Mesothelial cell of epicardium (in vitro differentiated cells): ENCODE data around the gene GNA12. TPM values are rescaled to one million over a fixed set of nuclear protein-coding genes. Genes with fewer than 3 reads are reported as not detected.

Source experiments
- DNase-seq, 2 experiments: peaks; one replicate each; pipeline ENCODE4 v3.0.0; 2021; ENCODE audit warnings: low spot score in 2 of 2; ENCODE audit not compliant: unreplicated experiment in 2 of 2
- H3K27ac Mint-ChIP-seq: 2 replicates; pipeline ENCODE4 v1.8.0; 2021; ENCODE audit warnings: mixed read lengths
- H3K27me3 Mint-ChIP-seq: 2 replicates; pipeline ENCODE4 v1.8.0; 2021; ENCODE audit warnings: low read depth, mixed read lengths
- H3K36me3 Mint-ChIP-seq: 2 replicates; pipeline ENCODE4 v1.8.0; 2021; ENCODE audit warnings: mixed read lengths
- H3K4me1 Mint-ChIP-seq: 2 replicates; pipeline ENCODE4 v1.8.0; 2021; ENCODE audit warnings: mixed read lengths
- H3K4me3 Mint-ChIP-seq: 2 replicates; pipeline ENCODE4 v1.8.0; 2021; ENCODE audit warnings: mild to moderate bottlenecking, moderate library complexity, mixed read lengths
- H3K9me3 Mint-ChIP-seq: 2 replicates; pipeline ENCODE4 v1.8.0; 2021; ENCODE audit warnings: mixed read lengths
- CTCF ChIP-seq: fragments of 200-600 bp; sonication (generic); IDR thresholded peaks from one replicate; pipeline ENCODE4 v1.5.0; 2021; ENCODE audit warnings: antibody characterized with exemption; ENCODE audit not compliant: unreplicated experiment
- total RNA-seq: library from RNA; stranded (reverse); gene quantifications from 3 replicates; pipeline ENCODE4 v1.2.1, GENCODE V29; 2021

The GNA12 gene
- total RNA-seq, 1 donor from 2014 or later = 57.1 TPM

DNA sequence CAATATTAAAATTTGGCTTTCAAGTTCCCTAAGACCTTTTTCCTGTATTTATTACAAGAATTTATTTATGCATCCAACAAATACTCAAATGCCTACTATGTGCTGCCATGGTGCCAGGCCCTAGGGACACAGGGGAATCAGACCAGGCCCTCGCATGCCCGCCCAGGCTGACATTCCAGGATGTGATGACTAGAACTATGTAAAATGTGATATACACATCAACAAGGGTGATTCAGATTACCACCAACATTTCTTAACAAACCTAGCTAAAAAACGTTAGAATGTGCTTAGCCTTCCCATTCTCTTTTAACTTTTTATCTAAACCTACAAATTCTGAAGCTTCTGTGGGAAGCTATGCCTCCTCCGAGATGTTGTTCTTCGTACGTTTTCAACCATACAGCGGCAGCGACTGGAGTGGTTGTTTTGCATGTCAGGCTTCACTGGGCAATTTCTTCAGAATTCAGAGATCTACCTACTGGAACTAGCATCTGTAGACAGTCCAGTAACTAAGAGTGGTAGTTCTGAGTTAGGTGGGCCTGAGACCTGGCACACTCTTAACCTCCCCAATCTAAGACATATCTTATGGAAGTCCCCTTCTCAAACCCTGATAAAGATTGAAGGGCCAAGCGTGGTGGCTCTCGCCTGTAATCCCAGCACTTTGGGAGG is 22.1 kb downstream of the GNA12 start:
- Mint-ChIP-seq H3K9me3 (no peaks in the 10 kb centered on the region), H3K4me1 (peaks cover 45% of the 10 kb centered on the region), H3K27me3 (no peaks in the 10 kb centered on the region), H3K4me3 (no peak overlapping the region), H3K36me3 (peaks cover 8% of the 10 kb centered on the region), H3K27ac (no peak overlapping the region)
- no peak for TF ChIP-seq CTCF
- no peak for DNase-seq

- TF ChIP-seq CTCF = no peak
- no peaks in the 10 kb centered on the region for H3K9me3 Mint-ChIP-seq
- H3K27me3 Mint-ChIP-seq = no peaks in the 10 kb centered on the region
- H3K27ac Mint-ChIP-seq = peak overlapping the region; percentile 60
- no peak for DNase-seq
- peaks cover 4% of the 10 kb centered on the region for H3K36me3 Mint-ChIP-seq
- H3K4me3 Mint-ChIP-seq = no peak overlapping the region
- peaks cover 45% of the 10 kb centered on the region for H3K4me1 Mint-ChIP-seq
Measured at GRCh38 chr7:2821161-2821841, 22.8 kb downstream of the GNA12 start.

GRCh38 chr7:2820508-2820934 is 23.6 kb downstream of the GNA12 start:
- peaks cover 44% of the 10 kb centered on the region for H3K4me1 Mint-ChIP-seq
- no peaks in the 10 kb centered on the region for H3K36me3 Mint-ChIP-seq
- no peak overlapping the region for H3K4me3 Mint-ChIP-seq
- H3K9me3 Mint-ChIP-seq = no peaks in the 10 kb centered on the region
- no peak for TF ChIP-seq CTCF
- DNase-seq = no peak
- no peaks in the 10 kb centered on the region for H3K27me3 Mint-ChIP-seq
- peak overlapping the region; percentile 60 for H3K27ac Mint-ChIP-seq

- no peak for DNase-seq
- Mint-ChIP-seq H3K27me3 (no peaks in the 10 kb centered on the region), H3K36me3 (no peaks in the 10 kb centered on the region), H3K27ac (peak overlapping the region; percentile 17), H3K4me3 (no peak overlapping the region), H3K4me1 (peaks cover 39% of the 10 kb centered on the region), H3K9me3 (no peaks in the 10 kb centered on the region)
- TF ChIP-seq CTCF = no peak
Measured at GRCh38 chr7:2819954-2820397, 24.1 kb downstream of the GNA12 start.

DNA sequence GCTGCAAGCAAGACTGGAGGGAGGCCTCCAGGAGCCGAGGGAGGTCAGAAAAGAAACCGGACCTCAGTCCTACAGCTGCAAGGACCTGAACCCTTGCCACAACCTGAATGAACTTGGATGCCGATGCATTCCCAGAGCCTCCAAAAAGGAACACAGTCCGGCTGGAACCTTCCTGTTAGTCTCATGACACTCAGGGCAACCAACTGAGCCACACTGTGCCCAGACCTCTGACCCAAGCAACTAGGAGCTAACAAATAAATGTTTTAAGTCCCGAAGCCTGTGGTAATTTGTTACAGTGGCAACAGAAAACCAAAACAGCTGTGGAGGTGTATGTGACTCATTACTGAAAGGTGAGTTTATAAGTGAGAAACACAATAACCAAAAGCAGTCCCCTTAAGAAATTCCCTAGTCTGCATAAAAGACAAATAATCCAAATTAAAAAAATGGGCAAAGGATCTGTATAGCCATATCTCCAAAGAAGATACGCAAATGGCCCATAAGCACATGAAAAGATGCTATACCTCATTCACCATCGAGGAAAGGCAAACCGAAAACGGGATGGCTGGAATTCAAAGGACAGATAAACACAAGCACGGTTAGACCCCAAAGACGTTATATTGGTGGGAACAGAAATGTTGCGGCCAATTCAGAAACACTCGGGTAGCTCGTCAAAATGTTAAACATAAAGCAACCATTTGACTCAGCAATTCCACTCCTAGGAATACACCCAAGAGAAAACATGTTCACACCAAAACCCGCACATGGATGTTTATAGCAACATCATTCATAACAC is 24.8 kb downstream of the GNA12 start:
- Mint-ChIP-seq H3K27ac (no peak overlapping the region), H3K27me3 (no peaks in the 10 kb centered on the region), H3K9me3 (no peaks in the 10 kb centered on the region), H3K36me3 (peaks cover 1% of the 10 kb centered on the region), H3K4me1 (peaks cover 34% of the 10 kb centered on the region), H3K4me3 (no peak overlapping the region)
- no peak for DNase-seq
- TF ChIP-seq CTCF = no peak
